ENCODE results near the gene CACHD1.

CACHD1 gene

GRCh38 chr1:64555947-64556346, 86.0 kb downstream of the CACHD1 start:
- no peak for DNase-seq

- DNase-seq = no peak
These were observed 92.1 kb downstream of the CACHD1 start for GRCh38 chr1:64561993-64562392.

GRCh38 chr1:64563958-64564565, 94.1 kb downstream of the CACHD1 start:
- DNase-seq = no peak

GRCh38 chr1:64564891-64565290, 95.0 kb downstream of the CACHD1 start:
- DNase-seq = no peak

DNA sequence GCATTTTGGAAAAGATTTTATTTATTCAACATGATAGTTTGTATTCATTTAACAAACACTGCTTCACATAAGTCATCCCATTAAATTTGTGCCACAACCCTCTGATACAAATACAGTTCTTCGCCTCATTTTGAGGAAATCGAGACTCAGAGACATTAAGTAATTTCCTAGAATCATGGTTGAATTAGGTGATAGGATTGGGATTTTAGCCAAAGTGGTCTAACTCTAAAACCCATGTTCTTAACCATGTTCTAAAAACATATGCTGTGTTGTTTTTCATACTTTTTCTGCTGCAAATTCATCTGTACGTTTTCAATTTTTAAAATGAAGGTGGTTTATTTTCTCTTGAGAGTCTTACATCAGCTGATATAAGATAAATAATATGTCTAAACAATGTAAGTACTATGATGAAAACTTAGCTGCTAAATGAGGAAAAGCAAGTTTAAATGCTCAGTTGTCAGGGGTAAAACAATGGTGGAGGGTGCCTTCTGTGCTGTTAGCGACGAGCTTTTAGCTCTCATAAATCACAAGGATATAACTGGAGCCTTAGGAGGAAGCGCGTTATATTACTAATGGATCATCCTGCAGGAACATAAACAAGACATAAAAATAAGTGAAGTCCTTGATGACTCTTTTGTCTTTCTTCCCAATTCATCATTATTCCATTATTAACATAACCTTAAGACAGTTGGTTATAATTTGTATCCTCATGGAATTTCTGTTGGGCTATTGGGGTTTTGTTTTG, 97.7 kb downstream of the CACHD1 start:
- no peak for DNase-seq

DNA sequence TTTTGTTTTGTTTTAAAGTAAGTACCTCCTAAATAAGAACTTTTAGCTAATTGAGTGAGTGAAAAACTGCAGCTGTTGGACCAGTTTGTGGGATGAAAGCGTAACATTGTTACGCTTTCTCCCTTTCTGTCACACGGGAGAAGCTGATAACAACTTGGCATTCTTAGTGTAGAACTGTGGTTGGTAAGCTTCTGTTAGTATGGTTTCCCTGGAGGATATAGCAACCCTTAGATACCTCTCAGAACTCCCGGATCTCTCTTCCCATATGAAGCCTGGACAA, 98.2 kb downstream of the CACHD1 start:
- DNase-seq = no peak

- DNase-seq = no peak
These were observed 99.5 kb downstream of the CACHD1 start for GRCh38 chr1:64569411-64569810.

- no peak for DNase-seq
These were observed 100.4 kb downstream of the CACHD1 start for GRCh38 chr1:64570267-64570855.

GRCh38 chr1:64572222-64572900, 102.4 kb downstream of the CACHD1 start:
- no peak for DNase-seq

DNA sequence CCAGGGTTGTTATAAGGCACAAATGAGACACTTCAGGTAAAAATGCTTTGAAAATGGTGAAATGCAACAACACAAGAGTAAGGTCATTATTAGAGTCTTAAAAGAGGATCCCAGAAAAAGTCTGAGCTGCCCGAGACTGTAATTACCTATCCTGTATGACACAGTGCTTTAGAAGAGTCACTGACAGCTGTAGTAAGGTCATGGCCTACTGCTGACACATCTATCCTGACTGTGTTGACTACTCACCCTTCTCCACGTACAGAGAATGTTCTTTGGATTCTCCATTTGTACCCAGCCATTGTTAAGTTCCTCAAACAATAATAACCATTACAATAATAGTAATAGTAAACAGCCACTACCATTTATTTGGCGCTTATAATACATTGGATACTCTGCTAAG, 104.4 kb downstream of the CACHD1 start:
- DNase-seq = no peak

GRCh38 chr1:64575881-64576676, 106.2 kb downstream of the CACHD1 start:
- no peak for DNase-seq

- DNase-seq = no peak
These were observed 108.5 kb downstream of the CACHD1 start for GRCh38 chr1:64578270-64578973.

GRCh38 chr1:64579767-64580166, 109.8 kb downstream of the CACHD1 start:
- DNase-seq = no peak

DNA sequence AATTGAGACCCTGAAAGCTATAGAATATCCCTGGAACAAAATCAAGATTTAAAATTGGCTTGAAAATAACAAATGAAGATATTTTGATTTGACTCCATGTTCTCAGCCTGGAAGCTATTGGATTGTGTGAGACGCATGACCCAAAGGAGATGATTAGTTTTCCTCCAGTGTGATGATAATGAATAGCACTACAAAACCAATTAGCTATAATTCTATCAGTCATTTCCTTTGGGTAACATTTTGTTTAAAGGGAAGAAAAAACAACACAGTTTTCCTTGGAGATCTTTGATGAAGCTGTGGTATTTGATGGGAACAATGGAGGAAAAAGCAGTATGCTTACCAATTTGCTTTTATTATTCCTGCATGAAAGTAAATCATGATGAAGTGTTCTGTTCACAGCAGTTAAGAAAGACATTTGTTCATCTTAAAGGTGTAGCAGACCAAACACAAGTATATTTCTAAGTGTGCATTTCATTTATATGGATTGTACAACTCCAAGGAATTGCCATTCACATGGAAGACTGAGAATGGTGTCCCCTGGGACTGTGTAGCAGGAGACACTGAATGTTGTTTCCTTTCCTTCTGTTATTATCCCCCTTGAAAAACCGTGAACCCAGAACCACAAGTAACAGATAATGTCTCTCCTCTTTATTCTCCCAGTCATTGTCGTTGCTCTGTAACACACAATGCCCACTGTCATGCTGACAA, 111.4 kb downstream of the CACHD1 start:
- DNase-seq = no peak

- DNase-seq = no peak
These were observed 111.9 kb downstream of the CACHD1 start for GRCh38 chr1:64581843-64582185.

GRCh38 chr1:64584479-64584878, 114.5 kb downstream of the CACHD1 start:
- DNase-seq = no peak

GRCh38 chr1:64588876-64589275, 118.9 kb downstream of the CACHD1 start:
- DNase-seq = no peak

DNA sequence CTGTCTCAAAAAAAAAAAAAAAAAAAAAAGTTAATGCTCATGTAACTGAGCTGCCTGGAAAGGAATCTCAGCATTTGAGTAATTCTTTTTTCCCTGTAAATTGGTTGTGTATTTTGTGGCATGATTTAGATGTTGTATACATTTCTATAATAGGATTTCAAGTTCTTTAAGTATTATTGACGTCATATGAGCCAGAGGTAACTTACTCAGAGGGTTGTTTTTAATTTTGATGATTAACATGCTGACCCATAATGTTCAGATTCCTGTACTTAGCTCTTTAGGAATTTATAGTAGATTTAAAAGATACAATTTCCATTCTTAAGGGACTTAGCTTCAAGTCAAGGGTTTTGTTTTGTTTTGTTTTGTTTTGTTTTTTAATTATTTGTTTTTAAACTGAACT, 120.4 kb downstream of the CACHD1 start:
- no peak for DNase-seq

DNA sequence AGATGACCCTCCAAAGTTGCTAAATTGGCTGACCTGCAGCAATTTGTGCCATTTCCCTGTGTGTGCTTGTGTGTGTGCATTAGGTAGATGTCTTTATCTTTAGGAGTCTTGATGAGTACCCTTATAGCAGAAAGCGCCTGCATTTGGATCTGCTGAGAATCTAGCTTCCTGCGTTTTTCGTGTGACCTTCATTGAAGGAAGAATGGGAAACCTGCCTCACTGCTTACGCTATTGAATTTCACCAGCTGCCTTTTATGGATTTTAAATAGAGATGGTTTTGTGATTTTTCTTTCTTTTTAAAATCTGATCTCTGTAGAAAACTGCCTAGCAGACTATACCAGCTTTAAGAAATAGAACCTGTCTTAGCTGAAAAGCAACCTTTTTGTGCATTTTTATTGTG, 124.5 kb downstream of the CACHD1 start:
- no peak for DNase-seq

GRCh38 chr1:64595871-64596515, 126.1 kb downstream of the CACHD1 start:
- no peak for DNase-seq

- DNase-seq = no peak
These were observed 127.2 kb downstream of the CACHD1 start for GRCh38 chr1:64597113-64597512.
